Fibroblast of lung (primary cell): ENCODE measurements around the gene LIN7C. TPM values are rescaled to one million over a fixed set of nuclear protein-coding genes. Genes with fewer than 3 reads are reported as not detected.

Source experiments
- DNase-seq, 2 donors: peaks; one replicate each; pipeline versions ENCODE4 v3.0.0 to v3.0.0-alpha.2; 2010; ENCODE audit warnings: low read depth in 2 of 2
- H2AFZ ChIP-seq: 2 replicates; pipeline ENCODE4 v1.5.1; 2012; ENCODE audit warnings: low read length, control low read depth, inconsistent platforms
- H3K27ac ChIP-seq: 2 replicates; pipeline ENCODE4 v1.5.1; 2011; ENCODE audit warnings: low read length, control low read depth; ENCODE audit not compliant: insufficient read depth
- H3K27me3 ChIP-seq: 2 replicates; pipeline ENCODE4 v1.5.1; 2011; ENCODE audit warnings: mild to moderate bottlenecking, low read length; ENCODE audit not compliant: control insufficient read depth, insufficient read depth
- H3K36me3 ChIP-seq: 2 replicates; pipeline ENCODE4 v1.5.1; 2011; ENCODE audit warnings: low read length; ENCODE audit not compliant: control insufficient read depth, insufficient read depth
- H3K4me1 ChIP-seq: 2 replicates; pipeline ENCODE4 v1.5.1; 2011; ENCODE audit warnings: low read length; ENCODE audit not compliant: control insufficient read depth, insufficient read depth; ENCODE audit errors: extremely low read depth
- H3K4me2 ChIP-seq: 2 replicates; pipeline ENCODE4 v1.5.1; 2011; ENCODE audit warnings: low read length, control low read depth; ENCODE audit not compliant: insufficient read depth; ENCODE audit errors: extremely low read depth
- H3K4me3 ChIP-seq, 4 experiments: fragments of 200-600 bp in 1 of 4; sonication (generic) in 1 of 4; replicated peaks in 1 of 4; 2 replicates each; pipeline ENCODE4 v1.5.1; 2011 to 2016; ENCODE audit warnings: low read length in 4 of 4, low read depth in 3 of 4, mild to moderate bottlenecking in 3 of 4, control low read depth in 2 of 4, inconsistent platforms in 1 of 4, mixed read lengths in 1 of 4; ENCODE audit not compliant: insufficient read depth in 1 of 4; ENCODE audit errors: control extremely low read depth in 1 of 4
- H3K79me2 ChIP-seq: 2 replicates; pipeline ENCODE4 v1.5.1; 2012; ENCODE audit warnings: mild to moderate bottlenecking, low read length, inconsistent platforms; ENCODE audit not compliant: control insufficient read depth, insufficient read depth
- H3K9ac ChIP-seq: 2 replicates; pipeline ENCODE4 v1.5.1; 2011; ENCODE audit warnings: mild to moderate bottlenecking, low read length, control low read depth; ENCODE audit not compliant: insufficient read depth
- H3K9me3 ChIP-seq: 2 replicates; pipeline ENCODE4 v1.5.1; 2012; ENCODE audit warnings: low read depth, low read length; ENCODE audit not compliant: control insufficient read depth, insufficient read depth
- H4K20me1 ChIP-seq: 2 replicates; pipeline ENCODE4 v1.5.1; 2011; ENCODE audit warnings: low read length; ENCODE audit not compliant: control insufficient read depth, insufficient read depth; ENCODE audit errors: extremely low read depth
- CTCF ChIP-seq, 2 donors: IDR thresholded peaks in 1 of 2; conservative IDR thresholded peaks in 1 of 2; 1 replicate in 1 of 2; 2 replicates in 1 of 2; pipeline ENCODE4 v1.5.1; 2011 to 2012; ENCODE audit warnings: low read length in 2 of 2, control low read depth in 1 of 2, inconsistent platforms in 1 of 2, low read depth in 1 of 2, mild to moderate bottlenecking in 1 of 2
- EZH2 ChIP-seq: IDR thresholded peaks from 2 replicates; pipeline ENCODE4 v1.5.1; 2012; ENCODE audit warnings: low read length, control low read depth, mild to moderate bottlenecking; ENCODE audit errors: missing control alignments
- polyA plus RNA-seq, 2 donors: library from polyadenylated mRNA; depleted of rRNA in 1 of 2; stranded (reverse) in 1 of 2; unstranded in 1 of 2; fragments of >200 nt; gene quantifications; 2 replicates each; pipeline ENCODE4 v1.2.1, GENCODE V29; 2011 to 2012; ENCODE audit warnings: missing spikeins in 1 of 2
- total RNA-seq: library from RNA; depleted of rRNA; stranded (reverse); fragments of >200 nt; gene quantifications from 2 replicates; pipeline ENCODE4 v1.2.1, GENCODE V29; 2014

Gene LIN7C
- total and polyA plus RNA-seq, 2 donors (not counting 1 experiment from before 2014, with no cell fraction given), result 43.2 to 62.6 TPM

- no peak overlapping the region for H3K4me3 ChIP-seq
- H3K27me3 ChIP-seq, result no peaks in the 10 kb centered on the region
- no peak overlapping the region for H3K27ac ChIP-seq
- no peaks in the 10 kb centered on the region for H3K36me3 ChIP-seq
- H2AFZ ChIP-seq, result no peak overlapping the region
- H3K79me2 ChIP-seq, result no peaks in the 10 kb centered on the region
- DNase-seq, result no peak
- H3K9ac ChIP-seq, result no peak overlapping the region
- H3K4me2 ChIP-seq, result no peak overlapping the region
- no peaks in the 10 kb centered on the region for H4K20me1 ChIP-seq
- H3K4me1 ChIP-seq, result no peaks in the 10 kb centered on the region
- TF ChIP-seq CTCF (conservative IDR thresholded peaks at IDR 0.05 in 1 of 2, IDR thresholded peaks at IDR 0.05 in 1 of 2; ENCODE audit: low read depth in 1 of 2, low read length in 2 of 2), result no peak
- TF ChIP-seq EZH2, result no peak
- H3K9me3 ChIP-seq, result no peaks in the 10 kb centered on the region
These were observed 45.8 kb upstream of the LIN7C start for GRCh38 chr11:27552341-27552740.

- Histone ChIP-seq H3K27ac (no peak overlapping the region), H3K4me3 (no peak overlapping the region), H3K9me3 (no peaks in the 10 kb centered on the region), H4K20me1 (no peaks in the 10 kb centered on the region), H3K9ac (no peak overlapping the region), H3K4me1 (no peaks in the 10 kb centered on the region), H3K79me2 (no peaks in the 10 kb centered on the region), H2AFZ (no peak overlapping the region), H3K27me3 (no peaks in the 10 kb centered on the region), H3K4me2 (no peak overlapping the region), H3K36me3 (no peaks in the 10 kb centered on the region)
- DNase-seq, result no peak
- TF ChIP-seq CTCF (conservative IDR thresholded peaks at IDR 0.05 in 1 of 2, IDR thresholded peaks at IDR 0.05 in 1 of 2; ENCODE audit: low read depth in 1 of 2, low read length in 2 of 2) (no peak), EZH2 (no peak)
These were observed 44.6 kb upstream of the LIN7C start for GRCh38 chr11:27551127-27551526.

GRCh38 chr11:27545946-27546345, 39.4 kb upstream of the LIN7C start:
- Histone ChIP-seq H3K27me3 (no peaks in the 10 kb centered on the region), H3K4me3 (no peak overlapping the region), H3K4me2 (no peak overlapping the region), H3K4me1 (no peaks in the 10 kb centered on the region), H3K9ac (no peak overlapping the region), H3K9me3 (no peaks in the 10 kb centered on the region), H2AFZ (no peak overlapping the region), H4K20me1 (no peaks in the 10 kb centered on the region), H3K27ac (no peak overlapping the region), H3K36me3 (no peaks in the 10 kb centered on the region), H3K79me2 (no peaks in the 10 kb centered on the region)
- TF ChIP-seq EZH2, result no peak
- TF ChIP-seq CTCF (conservative IDR thresholded peaks at IDR 0.05 in 1 of 2, IDR thresholded peaks at IDR 0.05 in 1 of 2; ENCODE audit: low read depth in 1 of 2, low read length in 2 of 2), result no peak
- no peak for DNase-seq
